Heart left ventricle (tissue), 13 donors: ENCODE data around the gene TMEM236.

Experiments
- CTCF ChIP-seq, 12 donors: fragments of 200-600 bp; sonication (generic) in 4 of 12; IDR thresholded peaks; one replicate each; pipeline versions ENCODE4 v1.5.0 to v1.8.0; 2018 to 2022; ENCODE audit warnings: antibody characterized with exemption in 12 of 12, mild to moderate bottlenecking in 5 of 12
- POLR2A ChIP-seq, 2 donors: fragments of 450-650 bp; IDR thresholded peaks; one replicate each; pipeline ENCODE4 v1.6.1; 2017; ENCODE audit warnings: antibody characterized with exemption in 2 of 2, mild to moderate bottlenecking in 2 of 2, moderate library complexity in 2 of 2
- donor health status: ischemic (EF 13 %, LVEDD 7.1; RV severe dilation, severe dysfunction).
- donor health status: DM: no; HTN: yes; CAD: no.
- donor health status: DM: no; HTN: no; CAD: no.
- donor health status: ischemic (EF 25% LVEDD 6.9; RV normal size, moderate dysfunction).
- donor health status: ischemic (EF 25% LVEDD 5.7; RV mildly dilated, moderate dysfunction).
- donor health status: ischemic (EF 35%, LVEDD 5.7; RV mildly dilated, moderate dysfunction).
- donor health status: nonischemic (EF 11% LVEDD 7.7; RV severe dilation, severe dysfunction).
- donor health status: DM: yes; HTN: yes; CAD: no.
- donor health status: PGD.
- donor health status: ischemic (EF 29% LVEDD 5.4; RV normal size, mild dysfunction).
- donor health status: nonischemic (EF 23%, LVEDD 6.1; RV moderate dilation, normal function).

DNA sequence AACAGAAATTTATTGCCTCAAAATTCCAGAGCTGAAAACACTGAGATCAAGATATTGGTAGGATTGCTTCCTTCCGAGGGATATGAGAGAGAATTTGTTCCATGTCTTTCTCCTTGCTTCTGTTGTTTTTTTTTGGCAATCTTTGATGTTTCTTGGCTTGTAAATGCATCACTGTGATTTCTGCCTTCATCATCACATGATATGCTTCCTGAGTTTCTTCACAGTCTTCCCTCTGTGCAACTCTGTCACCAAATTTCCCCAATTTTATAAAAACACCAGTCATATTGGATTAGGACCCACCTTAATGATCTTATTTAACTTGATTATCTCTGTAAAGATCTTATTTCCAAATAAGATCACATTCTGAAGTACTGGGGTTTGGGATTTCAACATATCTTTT lies 14.7 kb downstream of the TMEM236 start:
- TF ChIP-seq CTCF (IDR thresholded peaks at IDR 0.05) (no peak), POLR2A (IDR thresholded peaks at IDR 0.05) (no peak)
